H1 (cell line): ENCODE measurements around the gene SERAC1. TPM values are rescaled to one million over a fixed set of nuclear protein-coding genes. Genes with fewer than 3 reads are reported as not detected.

Source experiments
- CTCF ChIA-PET: fragments of 300-600 bp; sonication (Branson Sonifier 250); formaldehyde crosslinking; loops from one replicate; lab custom pipeline; 2021; ENCODE audit not compliant: partially characterized antibody; lab: Charles Lee
- POLR2A ChIA-PET: fragments of 300-600 bp; sonication (Branson Sonifier 250); formaldehyde crosslinking; loops from one replicate; lab custom pipeline; 2021; ENCODE audit warnings: inconsistent platforms; ENCODE audit not compliant: partially characterized antibody; lab: Charles Lee
- DNase-seq, 2 experiments: peaks; one replicate each; pipeline versions ENCODE4 v3.0.0 to v3.0.0-alpha.2; 2010 to 2022; ENCODE audit warnings: low spot score in 2 of 2, low read depth in 1 of 2, mixed read lengths in 1 of 2
- FAIRE-seq: peaks from 2 replicates; lab custom pipeline; 2011; peaks lifted over from hg19 to GRCh38; lab: Jason Lieb, UNC
- H2AFZ ChIP-seq: 2 replicates; pipeline ENCODE4 v1.8.1; 2012; ENCODE audit warnings: low read length, inconsistent platforms
- H2AK5ac ChIP-seq: 2 replicates; pipeline ENCODE4 v1.6.1; 2013; ENCODE audit warnings: low read depth, low read length
- H2BK120ac ChIP-seq: replicated peaks from 2 replicates; pipeline ENCODE3; 2013; ENCODE audit warnings: low read depth, low read length, inconsistent platforms
- H2BK12ac ChIP-seq: 2 replicates; pipeline ENCODE4 v1.6.1; 2013; ENCODE audit warnings: low read depth, low read length
- H2BK15ac ChIP-seq: 2 replicates; pipeline ENCODE4 v1.6.1; 2013; ENCODE audit warnings: low read length
- H2BK20ac ChIP-seq: 2 replicates; pipeline ENCODE4 v1.6.1; 2013; ENCODE audit warnings: low read length
- H2BK5ac ChIP-seq: 2 replicates; pipeline ENCODE4 v1.6.1; 2013; ENCODE audit warnings: low read depth, low read length
- H3K14ac ChIP-seq: 2 replicates; pipeline ENCODE4 v1.6.1; 2013; ENCODE audit warnings: inconsistent platforms; ENCODE audit not compliant: insufficient read length
- H3K18ac ChIP-seq: 2 replicates; pipeline ENCODE4 v1.6.1; 2013; ENCODE audit warnings: low read length; ENCODE audit errors: extremely low read depth
- H3K23ac ChIP-seq: 2 replicates; pipeline ENCODE4 v1.6.1; 2013; ENCODE audit warnings: inconsistent platforms; ENCODE audit not compliant: insufficient read length
- H3K23me2 ChIP-seq: 2 replicates; pipeline ENCODE4 v1.6.1; 2013; ENCODE audit warnings: low read depth, low read length
- H3K27ac ChIP-seq: 2 replicates; pipeline ENCODE4 v1.6.1; 2011; ENCODE audit warnings: low read depth, low read length, inconsistent platforms
- H3K27me3 ChIP-seq, 4 experiments: replicated peaks in 1 of 4; 1 replicate in 1 of 4; 2 replicates in 3 of 4; pipeline versions ENCODE4 v1.6.1 to v1.8.1; 2011 to 2013; ENCODE audit warnings: low read length in 3 of 4, mild to moderate bottlenecking in 3 of 4, inconsistent platforms in 2 of 4, mixed read lengths in 2 of 4, moderate library complexity in 1 of 4; ENCODE audit not compliant: control insufficient read depth in 3 of 4, insufficient read depth in 3 of 4; ENCODE audit errors: extremely low read depth in 1 of 4
- H3K36me3 ChIP-seq, 4 experiments: 2 replicates each; pipeline versions ENCODE4 v1.6.1 to v1.8.1; 2011 to 2013; ENCODE audit warnings: mild to moderate bottlenecking in 4 of 4, low read length in 3 of 4, moderate library complexity in 2 of 4, control low read depth in 1 of 4, inconsistent platforms in 1 of 4; ENCODE audit not compliant: insufficient read depth in 4 of 4, control insufficient read depth in 2 of 4
- H3K4ac ChIP-seq: replicated peaks from 2 replicates; pipeline ENCODE3; 2013; ENCODE audit warnings: low read length, low read depth, mixed read lengths, inconsistent platforms; ENCODE audit not compliant: insufficient read length
- H3K4me1 ChIP-seq, 4 experiments: replicated peaks in 1 of 4; 1 replicate in 1 of 4; 2 replicates in 3 of 4; pipeline versions ENCODE4 v1.6.1 to v1.8.1; 2011 to 2013; ENCODE audit warnings: low read length in 3 of 4, inconsistent platforms in 2 of 4, mixed read lengths in 1 of 4; ENCODE audit not compliant: insufficient read depth in 4 of 4, control insufficient read depth in 3 of 4
- H3K4me2 ChIP-seq, 2 experiments: 2 replicates each; pipeline versions ENCODE4 v1.6.1 to v1.8.1; 2011 to 2013; ENCODE audit warnings: low read depth in 2 of 2, low read length in 2 of 2, control low read depth in 1 of 2, inconsistent platforms in 1 of 2, mild to moderate bottlenecking in 1 of 2; ENCODE audit not compliant: insufficient read depth in 1 of 2
- H3K4me3 ChIP-seq, 4 experiments: fragments of 200-600, 300-600 bp in 1 of 4; sonication (generic), shearing (Covaris generic), sonication (Bioruptor Twin) in 1 of 4; 2 replicates each; pipeline versions ENCODE4 v1.5.1 to v1.8.1; 2011 to 2016; ENCODE audit warnings: low read length in 4 of 4, low read depth in 3 of 4, control low read depth in 2 of 4, inconsistent platforms in 2 of 4, mild to moderate bottlenecking in 2 of 4, mixed read lengths in 1 of 4, moderate library complexity in 1 of 4; ENCODE audit not compliant: insufficient read depth in 2 of 4; ENCODE audit errors: extremely low read depth in 1 of 4
- H3K56ac ChIP-seq: replicated peaks from 2 replicates; pipeline ENCODE3; 2013; ENCODE audit warnings: low read depth, mild to moderate bottlenecking, mixed read lengths, low read length, inconsistent platforms; ENCODE audit not compliant: insufficient read length
- H3K79me1 ChIP-seq: 2 replicates; pipeline ENCODE4 v1.6.1; 2013; ENCODE audit warnings: low read depth, low read length, control low read depth
- H3K79me2 ChIP-seq, 2 experiments: 2 replicates each; pipeline versions ENCODE4 v1.6.1 to v1.8.1; 2012 to 2013; ENCODE audit warnings: low read length in 2 of 2, mild to moderate bottlenecking in 2 of 2, inconsistent platforms in 1 of 2; ENCODE audit not compliant: insufficient read depth in 2 of 2, control insufficient read depth in 1 of 2
- H3K9ac ChIP-seq, 4 experiments: replicated peaks in 1 of 4; 1 replicate in 1 of 4; 2 replicates in 3 of 4; pipeline versions ENCODE4 v1.6.1 to v1.8.1; 2011 to 2013; ENCODE audit warnings: low read depth in 3 of 4, low read length in 3 of 4, control low read depth in 2 of 4, mild to moderate bottlenecking in 2 of 4, moderate library complexity in 2 of 4, inconsistent platforms in 1 of 4; ENCODE audit errors: extremely low read depth in 1 of 4
- H3K9me3 ChIP-seq, 2 experiments: 2 replicates each; pipeline versions ENCODE4 v1.6.1 to v1.8.1; 2012 to 2013; ENCODE audit warnings: mild to moderate bottlenecking in 2 of 2, moderate library complexity in 2 of 2, control low read depth in 1 of 2, inconsistent platforms in 1 of 2, low read depth in 1 of 2, low read length in 1 of 2, mixed read lengths in 1 of 2; ENCODE audit not compliant: insufficient read depth in 2 of 2
- H4K20me1 ChIP-seq, 2 experiments: replicated peaks in 1 of 2; 2 replicates each; pipeline versions ENCODE3 to v1.8.1; 2011 to 2013; ENCODE audit warnings: inconsistent platforms in 2 of 2, low read length in 2 of 2, mild to moderate bottlenecking in 1 of 2; ENCODE audit not compliant: insufficient read depth in 2 of 2, control insufficient read depth in 1 of 2
- H4K5ac ChIP-seq: 2 replicates; pipeline ENCODE4 v1.6.1; 2013; ENCODE audit warnings: low read length, low read depth, mixed read lengths, inconsistent platforms; ENCODE audit not compliant: insufficient read length
- H4K8ac ChIP-seq: 2 replicates; pipeline ENCODE4 v1.8.0; 2013; ENCODE audit warnings: mild to moderate bottlenecking, moderate library complexity, low read length, inconsistent platforms; ENCODE audit not compliant: insufficient read depth; ENCODE audit errors: extremely low read depth
- H4K91ac ChIP-seq: replicated peaks from 2 replicates; pipeline ENCODE3; 2013; ENCODE audit warnings: low read length, mixed read lengths, inconsistent platforms; ENCODE audit not compliant: insufficient read length
- EGR1 ChIP-seq: IDR thresholded peaks from 2 replicates; pipeline ENCODE4 v1.6.1; 2011; ENCODE audit warnings: low read depth, low read length, borderline replicate concordance
- YY1 ChIP-seq: IDR thresholded peaks from 2 replicates; pipeline ENCODE4 v1.6.1; 2011; ENCODE audit warnings: low read depth, mild to moderate bottlenecking, low read length
- WGBS, 2 experiments: shearing (Covaris generic) in 1 of 2; methylation state at CpG; one replicate each; pipeline versions ENCODE4 v1.1.6 to v1.1.7; 2013 to 2015; ENCODE audit warnings: low lambda C conversion rate in 2 of 2, mixed read lengths in 2 of 2, inconsistent platforms in 1 of 2, low coverage in 1 of 2, missing lambda C conversion rate in 1 of 2; ENCODE audit not compliant: insufficient replicate concordance in 2 of 2, insufficient coverage in 1 of 2, insufficient read length in 1 of 2; ENCODE audit errors: extremely low coverage in 1 of 2, missing lambda C conversion rate in 1 of 2; 5-methylcytosine and 5-hydroxymethylcytosine counted together
- polyA plus RNA-seq, 7 experiments: library from polyadenylated mRNA; depleted of rRNA in 3 of 7; stranded (reverse) in 5 of 7; unstranded in 2 of 7; fragments of >200 nt in 5 of 7; fragments of 200-250 nt in 2 of 7; gene quantifications; 1 replicate in 5 of 7; 2 replicates in 1 of 7; 4 replicates in 1 of 7; pipeline versions ENCODE4 v1.2.1 to v1.2.3, GENCODE V29; 2011 to 2013; ENCODE audit warnings: missing spikeins in 2 of 7, mixed read lengths in 2 of 7
- total RNA-seq: library from RNA; stranded (reverse); fragmentation: NEBNext Ultra II Directional; extraction: Animal tissue kit (Norgen Biotek cat#: 25700); gene quantifications from 2 replicates; pipeline ENCODE4 v1.2.1, GENCODE V29; 2021

The SERAC1 gene
- total and polyA plus RNA-seq, 2 of the 8 experiments (the other 6 are each of a cell fraction or from before 2014, with no cell fraction given): 7.3 to 9.0 TPM

DNA sequence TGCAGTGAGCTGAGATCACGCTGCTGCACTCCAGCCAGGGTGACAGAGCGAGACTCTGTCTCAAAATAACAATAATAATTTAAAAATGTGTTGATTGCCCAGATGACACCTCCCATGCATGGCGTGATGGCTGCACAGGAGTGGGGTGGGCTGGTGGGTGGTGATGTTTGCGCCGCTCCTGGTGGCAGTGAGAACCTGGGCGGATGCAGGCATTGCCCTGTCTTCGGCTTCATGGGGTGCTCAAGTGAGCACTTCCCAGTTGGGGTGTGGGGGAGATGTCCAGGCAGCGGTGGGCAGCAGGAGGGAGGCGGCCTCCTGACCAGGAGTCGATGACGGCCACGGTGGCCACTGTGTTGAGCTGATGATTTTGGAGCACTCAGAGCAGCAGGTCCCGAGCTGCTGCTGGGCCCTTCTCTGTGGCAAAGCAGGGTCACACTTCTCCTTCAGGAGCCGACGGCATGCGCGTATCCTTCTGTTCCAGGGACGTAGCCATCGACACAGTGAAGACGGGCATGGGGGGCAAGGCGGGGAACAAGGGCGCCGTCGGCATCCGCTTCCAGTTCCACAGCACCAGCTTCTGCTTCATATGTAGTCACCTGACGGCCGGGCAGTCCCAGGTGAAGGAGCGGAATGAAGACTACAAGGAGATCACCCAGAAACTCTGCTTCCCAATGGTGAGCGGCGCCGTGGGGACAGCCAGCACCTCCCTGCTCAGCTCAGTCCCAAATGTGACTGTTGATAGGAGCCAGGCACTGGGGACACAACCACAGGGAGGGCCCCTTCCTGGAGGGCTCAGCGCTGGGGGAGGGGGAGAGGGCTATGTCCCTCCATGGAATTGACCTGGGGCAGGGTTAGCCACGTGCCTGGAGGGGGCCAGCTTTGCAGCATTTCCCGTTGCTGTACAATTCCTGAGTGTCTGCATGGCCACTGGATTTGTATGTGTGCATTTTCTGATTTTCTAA is 96.7 kb downstream of the SERAC1 start:
- H3K23ac ChIP-seq: no peak overlapping the region
- no peaks in the 10 kb centered on the region for H3K27me3 ChIP-seq
- FAIRE-seq (no peak), DNase-seq (no peak)
- no peak overlapping the region for H2BK5ac ChIP-seq
- no peaks in the 10 kb centered on the region; the same call in 1 of the 2 replicates for H3K23me2 ChIP-seq
- H2BK12ac ChIP-seq: peak overlapping the region; percentile 19; the same call in 1 of the 2 replicates
- peak overlapping the region; percentile 32; the same call in 1 of the 2 replicates for H3K18ac ChIP-seq
- H4K5ac ChIP-seq: no peak overlapping the region
- H3K4me1 ChIP-seq: peaks cover 0 to 1% (median 0%) of the 10 kb centered on the region in 4 experiments; a peak in 2 of 7 replicates
- no peak overlapping the region for H2BK120ac ChIP-seq
- H2AFZ ChIP-seq: no peak overlapping the region
- TF ChIP-seq YY1: no peak
- no peak for TF ChIP-seq EGR1
- no peak overlapping the region for H3K9ac ChIP-seq
- H4K91ac ChIP-seq: no peak overlapping the region
- no peak overlapping the region for H3K4ac ChIP-seq
- H2BK20ac ChIP-seq: 0 out of 2 replicates have a peak overlapping the region, but pooled peaks have one; percentile 43
- no peak overlapping the region for H4K8ac ChIP-seq
- peaks cover 0 to 2% (median under 1%) of the 10 kb centered on the region in 4 experiments; a peak in 1 of 8 replicates for H3K36me3 ChIP-seq
- H3K14ac ChIP-seq: no peak overlapping the region
- H2AK5ac ChIP-seq: no peak overlapping the region
- no peaks in the 10 kb centered on the region for H3K79me2 ChIP-seq
- H4K20me1 ChIP-seq: peaks cover 0 to 4% of the 10 kb centered on the region in 2 experiments
- H3K79me1 ChIP-seq: no peaks in the 10 kb centered on the region
- POLR2A ChIA-PET: interaction anchor here (1.1 to 2.2 kb wide), 2 partner anchors 85 to 380 kb away, joined by 3 to 5 read pairs; no protein-coding TSS in a partner anchor
- CTCF ChIA-PET: interaction anchor here (0.8 to 7.8 kb wide), 40 partner anchors 9 to 503 kb away, joined by 3 to 54 read pairs (median 5); no protein-coding TSS in a partner anchor
- no peak overlapping the region for H3K4me2 ChIP-seq
- H3K56ac ChIP-seq: no peak overlapping the region
- no peak overlapping the region for H2BK15ac ChIP-seq
- H3K9me3 ChIP-seq: no peaks in the 10 kb centered on the region
- no peak overlapping the region for H3K4me3 ChIP-seq
- 89% methylated on average over 34 of the region's 34 CpGs; no CpG with 5 or more reads in 1 of the 2 experiments for WGBS, 2 experiments
- no peak overlapping the region for H3K27ac ChIP-seq
